MM.1S (cell line): ENCODE data around the gene PLXNA2.

Source experiments
- EZH2 ChIP-seq: fragments of 300-600 bp; sonication (generic); optimal IDR thresholded peaks from 2 replicates; pipeline ENCODE3; 2017; ENCODE audit warnings: low read depth, mild to moderate bottlenecking, antibody characterized with exemption, low read length, mixed read lengths
- TF ChIP-seq, protein P1 (sequence below): fragments of 300-600 bp; sonication (generic); IDR thresholded peaks from 2 replicates; pipeline ENCODE4 v1.5.1; 2016; ENCODE audit warnings: antibody characterized with exemption, low read length, mixed read lengths

- TF ChIP-seq, protein P1, sequence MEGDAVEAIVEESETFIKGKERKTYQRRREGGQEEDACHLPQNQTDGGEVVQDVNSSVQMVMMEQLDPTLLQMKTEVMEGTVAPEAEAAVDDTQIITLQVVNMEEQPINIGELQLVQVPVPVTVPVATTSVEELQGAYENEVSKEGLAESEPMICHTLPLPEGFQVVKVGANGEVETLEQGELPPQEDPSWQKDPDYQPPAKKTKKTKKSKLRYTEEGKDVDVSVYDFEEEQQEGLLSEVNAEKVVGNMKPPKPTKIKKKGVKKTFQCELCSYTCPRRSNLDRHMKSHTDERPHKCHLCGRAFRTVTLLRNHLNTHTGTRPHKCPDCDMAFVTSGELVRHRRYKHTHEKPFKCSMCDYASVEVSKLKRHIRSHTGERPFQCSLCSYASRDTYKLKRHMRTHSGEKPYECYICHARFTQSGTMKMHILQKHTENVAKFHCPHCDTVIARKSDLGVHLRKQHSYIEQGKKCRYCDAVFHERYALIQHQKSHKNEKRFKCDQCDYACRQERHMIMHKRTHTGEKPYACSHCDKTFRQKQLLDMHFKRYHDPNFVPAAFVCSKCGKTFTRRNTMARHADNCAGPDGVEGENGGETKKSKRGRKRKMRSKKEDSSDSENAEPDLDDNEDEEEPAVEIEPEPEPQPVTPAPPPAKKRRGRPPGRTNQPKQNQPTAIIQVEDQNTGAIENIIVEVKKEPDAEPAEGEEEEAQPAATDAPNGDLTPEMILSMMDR, result no peak
- TF ChIP-seq EZH2, result no peak
Observed at GRCh38 chr1:208233546-208233945, 10.6 kb downstream of the PLXNA2 start.
